Activated CD4-positive, alpha-beta T cell treated with anti-CD3 and anti-CD28 coated beads, Interleukin-2, Interleukin-6, amounts not matched to agents 100 ng/mL and 50 ng/mL, durations not matched to agents 16 hours and 8 hours (primary cell): ENCODE data around the gene ARHGAP4.

ENCODE experiments used
- DNase-seq: peaks from one replicate; pipeline ENCODE4 v3.0.0-alpha.2; 2020

Gene ARHGAP4

DNA sequence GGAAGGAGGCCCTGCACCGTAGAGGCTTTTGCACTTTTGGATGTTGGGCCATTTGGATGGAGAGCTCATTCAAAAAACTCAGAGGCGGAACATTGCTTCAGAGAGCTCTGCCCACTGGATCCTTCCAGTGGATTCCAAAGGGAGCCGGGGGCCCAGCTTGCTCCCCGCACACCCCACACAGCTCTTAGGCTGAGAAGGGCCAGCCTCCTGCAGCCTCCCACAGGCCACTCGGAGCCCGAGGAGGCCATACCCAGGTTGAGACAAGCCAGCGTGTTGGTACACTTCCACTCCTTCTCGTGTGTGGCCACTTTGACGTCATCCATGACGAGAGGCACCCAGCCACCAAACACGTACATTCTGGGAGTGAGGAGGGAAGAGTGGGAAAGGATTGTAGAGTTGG, 35.2 kb upstream of the ARHGAP4 start:
- no peak for DNase-seq

DNA sequence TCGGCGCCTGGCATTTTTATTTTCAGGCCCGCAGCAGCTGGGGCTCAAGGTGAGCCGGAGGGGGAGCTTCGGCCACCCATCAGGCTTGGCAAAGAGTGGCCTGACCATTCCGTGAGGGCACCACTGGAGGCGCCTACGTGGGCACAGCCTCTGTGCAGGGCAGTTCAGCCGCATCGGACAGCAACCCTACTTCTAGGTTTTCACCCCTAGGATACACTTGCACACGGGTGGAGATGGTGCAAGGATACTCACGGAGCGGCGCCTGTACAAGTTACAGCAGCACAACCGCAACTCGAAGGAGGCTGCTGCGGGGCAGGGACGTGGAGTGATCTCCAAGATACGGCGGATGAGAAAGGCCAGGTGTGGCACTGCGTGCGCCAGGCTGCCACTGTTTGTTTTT, 34.7 kb upstream of the ARHGAP4 start:
- DNase-seq: no peak

DNA sequence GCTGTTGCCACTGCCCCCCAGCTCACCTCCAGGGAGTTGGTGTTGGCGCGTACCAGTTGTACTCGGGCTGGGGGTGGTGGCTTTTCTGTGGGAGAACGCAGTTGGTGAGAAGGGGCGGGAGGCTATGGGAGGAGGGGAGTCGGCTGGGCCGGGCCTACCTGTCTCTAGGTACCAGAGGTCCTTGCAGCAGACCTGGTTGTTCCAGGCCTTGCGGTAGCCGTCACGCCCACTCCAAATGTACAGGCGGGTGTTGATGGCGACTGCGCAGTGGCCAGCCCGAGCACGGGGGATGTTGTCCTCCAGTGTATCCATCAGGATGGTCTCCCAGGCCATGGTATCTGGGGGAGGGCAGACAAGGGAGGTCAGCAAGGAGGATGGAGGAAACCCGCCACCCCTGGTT, 34.0 kb upstream of the ARHGAP4 start:
- DNase-seq: no peak

DNA sequence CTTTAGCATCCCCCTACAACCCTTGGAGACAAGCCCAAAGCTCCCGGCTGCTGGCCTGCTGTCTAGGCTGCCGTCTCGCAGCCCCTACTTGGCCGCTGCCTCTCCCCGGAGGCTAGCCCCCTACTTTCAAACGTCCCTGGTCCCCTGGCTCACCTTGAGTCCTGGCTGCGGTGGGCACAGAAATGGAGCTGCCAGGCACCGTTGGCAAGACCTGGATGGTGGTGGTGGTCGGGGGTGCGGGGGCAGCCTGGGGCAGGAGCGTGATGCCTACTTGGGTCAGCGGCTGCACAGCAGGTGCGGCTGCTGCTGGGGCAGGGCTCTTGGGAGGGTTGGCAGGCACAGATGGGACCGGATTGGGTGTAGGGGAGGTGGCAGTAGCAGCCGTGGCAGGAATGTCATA, 33.6 kb upstream of the ARHGAP4 start:
- DNase-seq: no peak

DNA sequence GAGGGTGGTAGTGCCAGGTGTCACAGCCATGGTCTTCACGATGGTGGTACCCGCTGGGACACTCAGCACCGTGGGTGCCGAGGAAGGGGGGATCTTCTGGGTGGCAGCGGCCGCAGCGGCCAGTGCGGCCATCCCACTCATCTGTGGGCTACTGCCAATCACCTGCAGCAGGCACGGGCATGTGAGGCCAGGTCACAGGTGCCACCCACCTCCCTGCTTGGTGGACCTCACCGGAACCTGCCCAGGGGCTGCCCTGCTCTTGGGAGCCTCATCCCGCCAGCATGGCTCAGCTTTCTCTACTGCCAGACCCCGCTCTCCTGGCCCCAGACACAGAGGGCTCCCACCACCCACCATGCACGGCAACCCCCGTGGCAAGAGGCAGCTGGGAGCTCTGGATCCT, 32.5 kb upstream of the ARHGAP4 start:
- no peak for DNase-seq

DNA sequence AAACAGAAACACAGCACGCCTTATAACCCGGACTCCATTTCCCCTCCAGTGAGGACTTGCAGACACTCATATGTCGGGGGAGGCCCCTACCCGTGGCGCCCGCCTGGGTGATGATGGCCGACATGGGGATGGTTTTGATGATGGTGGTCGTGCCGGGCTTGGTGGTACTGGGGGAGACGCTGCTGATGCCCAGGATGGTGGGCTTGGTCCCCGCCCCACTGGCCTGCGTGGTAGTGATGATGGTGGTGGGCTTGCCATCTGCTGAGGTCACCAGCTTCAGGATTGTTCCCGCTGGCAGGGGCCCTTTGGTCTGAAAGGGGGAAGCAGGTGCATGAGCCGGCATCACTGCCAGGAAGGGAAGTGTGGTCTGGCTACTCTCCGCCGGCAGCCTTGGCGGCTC, 31.2 kb upstream of the ARHGAP4 start:
- no peak for DNase-seq

DNA sequence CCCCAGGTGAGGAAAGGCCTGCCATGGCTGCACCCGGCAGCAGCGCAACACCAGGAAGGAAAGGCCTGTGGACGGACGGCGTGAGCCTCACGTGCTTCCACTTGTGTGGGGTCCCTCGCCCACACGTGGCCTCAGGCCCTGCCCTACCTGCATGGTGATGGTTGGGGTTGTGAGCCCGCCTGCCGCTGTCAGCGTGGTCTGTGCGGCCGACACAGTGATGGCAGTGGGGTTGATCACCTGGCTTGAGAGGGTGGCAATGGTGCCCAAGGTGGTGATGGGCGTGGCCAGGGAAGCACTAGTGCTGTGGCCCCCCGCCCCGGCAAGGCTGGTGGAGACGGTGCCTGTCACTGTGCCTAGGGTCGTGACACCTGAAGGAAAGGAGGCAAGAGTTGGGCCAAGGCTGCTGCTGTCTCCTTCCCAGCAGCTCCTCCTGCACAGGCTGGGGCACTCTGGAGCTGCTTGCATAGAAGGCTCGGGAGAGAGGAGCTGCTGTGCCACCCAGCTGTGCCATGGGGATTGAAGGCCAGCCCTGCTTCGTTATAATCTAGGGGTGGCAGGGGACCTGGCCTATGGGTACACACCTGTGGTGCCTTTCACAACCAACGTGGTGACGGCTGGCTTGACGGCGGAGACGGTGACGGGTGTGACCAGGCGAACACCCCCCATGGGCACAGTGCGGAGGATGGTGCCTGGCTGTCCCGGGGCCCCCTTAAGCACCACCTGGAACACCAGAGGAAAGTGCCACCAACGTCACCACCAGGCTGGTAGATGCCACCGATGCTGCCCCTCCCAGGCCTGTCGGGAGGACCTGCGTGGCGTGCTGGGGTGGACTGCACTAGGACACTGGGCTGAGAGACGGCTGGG, 30.2 kb upstream of the ARHGAP4 start:
- DNase-seq: no peak

DNA sequence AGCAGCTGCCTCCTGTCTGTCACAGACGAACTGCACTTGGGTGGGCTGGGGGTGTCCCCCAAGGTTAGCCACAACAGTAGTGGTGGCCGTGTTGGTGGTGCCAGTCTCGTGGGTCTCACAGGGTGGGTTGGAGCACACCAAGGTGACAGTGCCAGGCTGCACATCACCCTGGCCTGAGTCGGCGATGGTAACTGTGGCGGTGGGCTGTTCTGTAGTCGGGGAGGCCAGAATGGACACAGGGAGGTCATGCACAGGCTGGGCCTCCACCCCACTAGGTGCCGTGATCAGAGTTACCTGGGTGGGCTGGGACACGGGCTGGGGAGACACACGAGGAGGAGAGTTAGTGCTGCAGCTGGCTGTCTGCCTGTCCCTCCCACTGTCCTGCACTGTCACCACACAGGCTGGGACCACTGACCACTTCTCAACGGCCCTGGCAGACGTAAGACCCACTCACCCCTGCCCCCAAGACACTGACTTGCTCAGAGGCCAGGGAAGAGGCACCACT, 29.2 kb upstream of the ARHGAP4 start:
- DNase-seq: no peak

DNA sequence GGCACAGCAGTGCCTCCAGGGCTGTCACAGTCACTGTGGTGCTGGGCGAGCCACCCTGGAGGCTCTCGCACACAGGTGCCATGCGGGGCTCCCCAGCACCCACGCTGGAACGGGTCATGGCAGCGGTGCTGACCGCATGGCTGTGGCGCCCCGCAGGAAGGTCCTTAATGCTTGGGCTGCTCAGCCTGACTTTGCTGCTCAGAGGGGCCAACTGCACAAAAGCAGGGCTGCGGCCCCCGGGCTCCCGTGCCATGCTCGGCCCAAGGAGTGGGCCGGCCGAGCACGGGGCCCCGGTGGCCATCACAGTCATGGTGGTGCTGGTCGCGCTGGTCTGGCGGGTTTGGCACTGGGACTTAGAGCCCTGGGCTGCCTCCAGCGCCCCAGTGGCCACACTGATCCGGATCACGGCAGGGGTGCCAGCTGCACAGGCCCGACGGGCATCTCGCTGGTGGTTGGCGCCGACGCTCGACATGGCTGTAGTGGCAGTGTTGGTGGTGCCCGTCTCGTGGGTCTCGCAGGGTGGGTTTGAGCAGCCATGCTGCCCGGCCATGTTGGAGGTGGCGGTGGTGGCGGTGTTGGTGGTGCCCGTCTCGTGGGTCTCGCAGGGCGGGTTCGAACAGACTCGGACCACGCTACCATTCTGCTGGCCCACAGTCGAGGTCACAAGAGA, 28.6 kb upstream of the ARHGAP4 start:
- DNase-seq: no peak

DNA sequence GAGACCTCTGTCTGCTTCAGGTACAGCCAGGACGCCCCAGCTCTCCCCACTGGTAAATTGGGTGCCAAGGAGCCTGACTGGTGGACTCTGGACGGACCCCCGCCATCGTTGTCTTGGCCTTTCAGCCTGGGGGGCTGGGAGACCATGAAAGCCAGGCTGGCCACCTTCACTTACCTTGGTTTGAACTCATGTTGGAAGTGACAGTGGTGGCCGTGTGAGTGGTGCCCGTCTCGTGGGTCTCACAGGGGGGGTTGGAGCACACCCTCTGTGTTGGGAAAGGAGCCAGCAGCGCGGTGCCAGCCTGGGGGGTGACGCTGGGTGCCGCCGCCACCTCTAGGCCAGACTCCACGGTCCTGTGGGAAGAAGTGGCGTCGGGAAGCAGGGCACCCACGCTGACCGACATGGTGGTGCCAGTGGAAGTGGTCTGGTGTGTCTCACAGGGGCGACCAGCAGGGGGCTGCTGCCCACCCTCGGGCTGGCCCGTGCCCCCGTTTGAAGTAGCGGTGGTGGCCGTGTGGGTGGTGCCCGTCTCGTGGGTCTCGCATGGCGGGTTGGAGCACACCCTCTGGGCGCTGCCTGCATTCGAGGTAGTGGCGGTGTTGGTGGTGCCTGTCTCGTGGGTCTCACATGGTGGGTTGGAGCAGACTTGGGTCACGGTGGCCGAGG, 28.0 kb upstream of the ARHGAP4 start:
- DNase-seq: no peak

DNA sequence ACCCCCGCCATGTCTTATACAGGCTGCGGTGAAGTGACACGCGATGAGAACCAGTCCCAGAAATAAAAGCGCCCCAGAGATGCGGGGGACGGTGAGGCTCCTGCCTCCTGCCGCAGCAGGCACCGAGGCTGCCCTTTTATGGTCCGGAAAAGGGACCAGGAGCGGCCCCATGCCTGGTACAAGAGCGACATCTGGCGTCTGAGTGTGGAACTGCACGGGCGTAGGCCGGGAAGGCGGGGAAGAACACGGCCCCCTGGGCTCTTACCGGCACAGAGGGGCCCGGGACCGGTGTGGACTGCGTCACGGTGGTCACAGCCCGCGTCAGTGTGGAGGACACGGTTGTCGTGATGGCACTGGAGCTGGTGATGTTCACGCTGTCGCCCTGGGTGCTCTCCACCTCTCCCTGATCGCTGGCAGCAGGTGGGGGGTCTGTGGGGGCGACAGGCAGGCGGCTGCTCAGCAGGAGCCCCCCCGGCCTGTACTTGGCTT, 27.3 kb upstream of the ARHGAP4 start:
- peak; percentile 88 for DNase-seq

DNA sequence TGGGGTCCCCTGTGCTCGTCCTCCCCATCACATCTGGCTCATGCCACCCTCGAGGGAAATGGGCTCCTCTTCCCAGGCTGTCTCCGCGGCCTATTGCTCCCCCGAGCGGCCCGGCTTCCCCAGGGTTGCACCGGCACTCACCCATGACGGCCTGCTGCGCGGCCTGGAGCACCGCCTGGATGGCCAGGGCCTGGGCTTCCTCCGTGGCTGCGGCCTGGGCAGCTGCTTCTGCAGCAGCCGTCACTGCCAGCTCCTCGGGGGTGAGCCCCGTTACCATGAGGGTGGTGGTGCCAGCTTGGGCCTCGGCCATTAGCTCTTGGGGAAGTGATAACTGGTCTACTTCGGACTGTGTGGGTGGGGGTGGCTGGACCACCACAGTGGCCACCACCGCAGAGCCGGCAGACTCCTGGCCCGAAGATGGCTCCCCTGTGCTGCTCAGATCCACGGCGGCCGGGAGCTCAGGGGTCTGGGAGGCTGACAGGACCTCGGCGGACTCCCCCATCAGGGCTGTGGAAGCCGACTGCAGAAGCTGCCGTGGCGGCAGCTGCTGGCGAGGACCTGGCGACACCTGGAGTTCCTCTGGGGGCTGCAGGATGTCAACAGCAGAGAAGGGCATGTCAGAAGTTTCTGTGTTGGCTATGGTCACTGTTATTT, 26.4 kb upstream of the ARHGAP4 start:
- DNase-seq: no peak

DNA sequence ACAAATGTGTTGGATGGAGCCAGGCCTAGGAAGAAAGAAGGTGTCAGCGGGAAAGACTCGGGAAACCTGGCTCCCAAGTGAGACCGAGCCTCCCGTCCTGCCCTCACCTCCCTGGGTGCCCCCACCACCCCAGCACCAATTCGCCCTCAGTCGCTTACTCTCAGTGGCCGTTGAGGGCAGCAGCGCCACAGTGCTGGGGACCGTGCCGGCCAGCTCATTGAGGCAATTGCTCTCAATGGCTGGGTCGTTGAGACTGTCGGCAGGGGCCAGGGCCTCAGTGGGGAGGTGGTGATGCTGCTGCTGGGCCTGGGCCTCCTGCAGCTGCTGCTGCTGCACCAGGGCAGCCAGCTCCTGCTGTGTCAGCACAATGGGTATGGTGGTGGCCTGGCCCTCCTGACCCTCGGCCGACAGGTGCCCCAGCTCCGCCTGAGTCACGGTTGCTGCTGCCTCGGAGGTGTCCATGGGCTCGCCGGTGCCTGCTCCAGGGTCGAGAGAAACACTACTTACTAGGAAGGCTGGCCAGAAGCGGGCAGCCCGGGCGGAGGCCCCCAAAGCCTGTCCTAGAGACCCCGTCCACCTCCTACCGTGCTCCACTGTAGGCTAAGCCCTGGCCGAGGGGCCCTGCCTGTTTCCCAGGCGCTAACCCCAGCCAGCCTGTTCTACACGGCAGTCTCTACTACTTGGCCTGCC, 25.8 kb upstream of the ARHGAP4 start:
- no peak for DNase-seq

DNA sequence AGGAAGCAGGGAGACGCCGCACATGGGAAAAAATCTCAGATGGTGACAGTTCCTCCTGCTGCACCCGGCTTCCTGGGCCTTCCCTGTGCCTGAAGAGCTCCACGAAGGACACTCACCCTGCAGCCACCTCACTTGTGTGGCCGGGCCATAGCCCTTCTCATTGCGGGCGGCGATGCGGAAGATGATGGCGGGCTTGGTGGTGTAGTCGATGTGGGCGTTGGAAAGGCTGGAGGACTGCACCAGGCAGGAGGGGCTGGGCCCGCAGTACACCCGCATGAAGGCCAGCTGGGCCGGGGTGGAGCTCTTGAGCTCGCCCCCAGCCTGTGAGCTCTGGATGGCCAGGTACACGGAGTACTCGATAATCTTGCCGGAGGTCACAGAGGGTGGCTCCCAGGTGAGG, 24.1 kb upstream of the ARHGAP4 start:
- no peak for DNase-seq

DNA sequence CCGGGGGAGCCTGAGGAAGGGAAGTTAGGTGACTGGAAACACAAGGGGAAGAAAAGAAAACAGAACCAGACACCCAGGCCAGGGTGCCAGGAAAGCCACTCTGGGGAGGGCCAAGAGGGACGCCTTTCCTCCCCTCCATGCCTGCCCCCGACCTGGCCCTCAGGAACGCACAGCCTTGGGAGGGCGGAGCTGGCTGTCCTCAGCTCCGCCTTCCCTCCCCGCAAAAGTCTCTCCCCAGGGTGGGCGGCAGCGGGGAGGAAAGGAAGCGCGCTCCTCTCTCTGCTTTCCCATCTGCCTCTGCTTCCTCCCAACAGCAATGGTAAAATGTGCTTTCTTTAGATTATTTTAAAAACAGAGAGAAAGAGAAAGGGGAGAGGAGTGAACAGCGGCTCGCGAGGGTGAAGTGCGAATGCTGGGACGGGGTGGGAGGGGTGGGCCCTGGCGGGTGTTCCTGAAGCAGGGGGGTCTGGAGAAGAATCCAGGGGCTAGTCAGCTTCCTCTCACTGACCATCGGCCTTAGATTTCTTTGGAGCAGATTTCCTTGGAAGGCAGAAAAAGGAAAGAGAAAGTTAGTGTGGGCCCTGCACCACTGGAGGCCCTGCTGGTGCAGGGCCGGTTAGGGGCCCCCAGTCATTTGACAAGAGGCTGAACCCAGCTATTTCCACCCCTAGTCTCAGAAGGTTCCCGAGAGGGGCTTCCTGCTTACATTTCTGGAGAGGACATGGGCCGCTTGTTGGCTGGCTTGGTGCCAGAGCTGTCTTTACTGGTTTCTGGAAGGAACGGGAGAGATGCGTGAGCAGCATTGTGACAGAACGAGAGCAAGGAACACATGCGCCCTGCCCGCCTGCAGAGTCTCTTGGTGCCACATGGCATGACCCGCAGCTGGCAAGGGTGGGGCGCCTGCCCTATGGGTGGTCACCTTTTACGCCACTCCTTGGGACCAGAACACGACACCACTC, 23.1 kb upstream of the ARHGAP4 start:
- no peak for DNase-seq

DNA sequence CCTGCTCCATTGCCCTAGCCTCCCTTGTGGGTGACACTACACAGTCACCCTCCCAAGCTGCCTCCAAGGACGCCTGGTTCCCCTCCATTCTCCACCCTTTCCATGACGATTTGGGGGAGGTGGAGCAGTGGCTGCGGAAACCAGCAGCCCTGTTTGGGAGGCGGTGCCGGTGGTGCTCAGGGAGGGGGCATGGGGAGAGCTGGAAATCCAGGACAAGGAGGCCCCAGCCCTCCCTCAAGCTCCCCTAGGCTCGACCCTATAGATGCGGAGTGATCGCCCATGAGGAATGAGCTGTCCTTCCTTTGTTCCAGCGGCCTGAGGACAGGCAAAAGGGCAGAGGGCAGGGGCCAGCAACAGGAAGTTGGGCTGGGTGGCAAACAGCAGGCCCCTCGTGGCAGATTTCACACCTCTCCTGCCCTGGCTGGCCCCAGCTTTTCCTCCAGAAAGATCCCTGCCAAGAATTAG, 22.0 kb upstream of the ARHGAP4 start:
- DNase-seq: no peak

DNA sequence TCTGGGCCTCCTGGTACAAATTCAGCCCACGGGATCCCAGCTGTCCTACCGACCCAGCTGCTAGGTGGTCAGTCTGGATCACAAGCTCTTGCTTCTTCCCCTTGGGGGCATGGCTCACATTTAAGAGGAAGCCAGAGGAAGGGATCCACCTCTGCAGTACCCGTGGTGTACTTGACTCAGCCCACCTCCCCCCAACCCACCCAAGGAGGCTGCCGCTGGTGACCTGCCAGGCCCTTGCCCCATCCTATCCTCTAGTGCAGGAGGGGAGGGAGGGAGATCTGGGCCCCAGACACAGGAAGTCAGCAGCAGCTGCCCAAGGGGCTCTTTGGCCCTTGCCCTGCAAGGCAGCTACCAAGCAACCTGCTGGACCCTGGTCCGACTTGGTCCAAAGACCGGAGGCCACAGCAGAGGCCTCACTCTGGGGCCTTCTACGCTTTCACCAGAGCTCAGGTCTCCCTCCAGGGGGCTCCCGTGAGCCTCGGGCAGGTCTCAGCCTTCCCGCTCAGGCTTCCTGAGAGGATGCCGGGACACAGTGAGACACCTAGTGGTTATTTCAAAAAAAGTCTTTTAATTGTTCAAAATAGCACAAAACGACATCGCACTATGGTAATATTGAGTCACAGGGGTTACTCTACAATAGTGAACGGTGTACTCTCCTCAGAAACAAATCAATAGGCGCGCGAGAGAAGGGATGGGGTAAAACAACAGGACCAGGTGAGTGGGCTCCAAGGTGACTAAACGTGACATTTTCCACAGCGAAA, 21.1 kb upstream of the ARHGAP4 start:
- DNase-seq: peak; percentile 92

DNA sequence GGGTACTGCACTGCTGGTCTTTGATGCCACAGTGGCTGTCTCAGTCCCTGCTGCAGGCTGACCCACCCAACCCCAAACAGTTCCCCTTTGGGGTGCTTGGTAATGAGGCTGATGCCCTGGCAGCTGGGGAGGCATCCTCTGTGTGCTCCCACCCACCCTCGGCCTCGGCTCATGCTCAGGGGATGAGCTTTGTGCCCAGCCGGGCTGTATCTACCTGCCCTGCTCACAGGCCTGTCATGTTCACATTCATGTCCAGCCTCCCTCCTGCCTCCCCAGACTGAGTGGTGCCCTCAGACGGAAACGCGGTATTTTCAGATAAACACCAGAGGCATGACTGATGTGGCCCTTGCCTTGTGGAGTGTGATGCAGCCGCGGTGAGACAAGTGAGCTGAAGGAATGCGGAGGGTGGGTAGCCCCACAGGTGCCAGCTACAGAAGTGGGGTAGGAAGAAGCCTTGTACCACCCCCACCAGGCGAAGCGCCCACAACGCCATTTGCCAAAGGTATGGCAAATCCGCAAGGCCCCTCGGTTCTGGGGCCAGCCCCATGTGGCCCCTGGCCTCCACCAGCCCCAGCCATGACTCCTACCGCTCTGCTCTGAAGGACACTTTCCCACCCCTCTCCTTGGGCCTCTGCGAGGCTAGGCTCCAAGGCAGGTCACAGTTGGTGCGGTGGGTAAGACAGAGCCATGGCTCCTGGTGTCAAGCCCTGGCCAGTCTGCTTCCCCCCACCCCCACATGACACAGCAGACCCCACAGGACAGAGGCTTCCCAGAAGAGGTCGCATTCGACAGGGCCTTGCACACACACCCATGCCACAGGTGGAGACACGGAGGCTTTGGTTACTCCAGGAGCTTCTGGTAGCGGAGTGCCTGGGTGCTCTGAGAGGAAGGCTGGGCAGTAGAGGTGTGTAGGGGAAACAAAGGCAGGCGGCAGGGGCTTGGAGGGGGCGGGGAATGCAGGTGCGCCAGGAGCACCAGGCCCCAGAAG, 20.2 kb upstream of the ARHGAP4 start:
- DNase-seq: no peak

DNA sequence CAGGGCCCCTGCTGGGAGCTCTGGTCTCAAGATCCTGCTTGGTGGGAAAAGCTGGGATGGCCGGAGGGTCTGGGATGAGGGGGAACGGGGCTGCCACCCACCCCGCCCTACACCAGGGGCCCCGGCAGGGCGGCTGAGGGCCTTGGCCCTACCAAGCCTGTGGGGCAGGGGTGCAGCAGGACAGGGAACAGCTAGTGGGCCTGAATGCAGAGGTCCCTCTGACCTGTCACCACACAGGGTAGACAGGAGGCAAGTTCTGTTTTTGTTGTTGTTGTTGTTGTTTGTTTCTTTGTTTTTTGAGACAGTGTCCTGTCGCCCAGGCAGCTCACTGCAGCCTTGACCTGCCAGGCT, 18.7 kb upstream of the ARHGAP4 start:
- DNase-seq: no peak
